GM23338 (cell line): ENCODE data around the gene ADORA1. TPM values are rescaled to one million over a fixed set of nuclear protein-coding genes. Genes with fewer than 3 reads are reported as not detected.

ENCODE experiments used
- ATAC-seq: fragments of 200-7000 bp; cut with Tn5 transposase; 3 replicates; pipeline ENCODE4 v1.9.1; 2020
- DNase-seq: peaks from one replicate; pipeline ENCODE4 v3.0.0-alpha.2; 2015; ENCODE audit warnings: low spot score
- H2AFZ ChIP-seq: fragments of 200-600 bp; sonication (generic); 2 replicates; pipeline ENCODE4 v1.8.0; 2016; ENCODE audit warnings: antibody characterized with exemption, mild to moderate bottlenecking, moderate library complexity
- H3F3A ChIP-seq: fragments of 200-600 bp; sonication (generic); replicated peaks from 2 replicates; pipeline ENCODE4 v1.8.0; 2017; ENCODE audit warnings: antibody characterized with exemption, mixed run types, low read depth
- H3K27ac ChIP-seq: fragments of 200-600 bp; sonication (generic); 2 replicates; pipeline ENCODE4 v1.6.1; 2016; ENCODE audit warnings: low read depth
- H3K27me3 ChIP-seq: fragments of 200-600 bp; sonication (generic); 2 replicates; pipeline ENCODE4 v1.8.0; 2016; ENCODE audit warnings: mild to moderate bottlenecking, mixed run types, moderate library complexity; ENCODE audit not compliant: insufficient read depth
- H3K36me3 ChIP-seq: fragments of 200-600 bp; sonication (generic); 2 replicates; pipeline ENCODE4 v1.8.0; 2016; ENCODE audit warnings: mild to moderate bottlenecking; ENCODE audit not compliant: insufficient read depth
- H3K4me1 ChIP-seq: fragments of 200-600 bp; sonication (generic); 2 replicates; pipeline ENCODE4 v1.8.0; 2016; ENCODE audit warnings: mild to moderate bottlenecking, moderate library complexity; ENCODE audit not compliant: insufficient read depth
- H3K4me2 ChIP-seq: fragments of 200-600 bp; sonication (generic); 2 replicates; pipeline ENCODE4 v1.7.1; 2017; ENCODE audit warnings: mixed run types
- H3K4me3 ChIP-seq: fragments of 200-600 bp; sonication (generic); 2 replicates; pipeline ENCODE4 v1.6.1; 2016; ENCODE audit warnings: mixed run types
- H3K79me2 ChIP-seq: fragments of 200-600 bp; sonication (generic); replicated peaks from 2 replicates; pipeline ENCODE4 v1.8.0; 2017; ENCODE audit warnings: mild to moderate bottlenecking; ENCODE audit not compliant: insufficient read depth
- H3K9me2 ChIP-seq: fragments of 200-600 bp; sonication (generic); 2 replicates; pipeline ENCODE4 v1.8.0; 2017; ENCODE audit not compliant: insufficient read depth
- H4K20me1 ChIP-seq: fragments of 200-600 bp; sonication (generic); replicated peaks from 2 replicates; pipeline ENCODE4 v1.8.0; 2017; ENCODE audit warnings: mild to moderate bottlenecking; ENCODE audit not compliant: insufficient read depth
- H3K27ac Mint-ChIP-seq: 2 replicates; pipeline ENCODE4 v1.8.0; 2020; ENCODE audit warnings: inconsistent platforms, mild to moderate bottlenecking, moderate library complexity, mixed read lengths
- H3K27me3 Mint-ChIP-seq: 3 replicates; pipeline ENCODE4 v1.8.0; 2022; ENCODE audit warnings: low read depth, mild to moderate bottlenecking, moderate library complexity, mixed read lengths, inconsistent platforms; ENCODE audit not compliant: insufficient read depth, poor library complexity
- H3K36me3 Mint-ChIP-seq: 3 replicates; pipeline ENCODE4 v1.8.0; 2021; ENCODE audit warnings: low read depth, mild to moderate bottlenecking, inconsistent platforms, moderate library complexity, mixed read lengths
- H3K4me1 Mint-ChIP-seq: 3 replicates; pipeline ENCODE4 v1.8.0; 2020; ENCODE audit warnings: mild to moderate bottlenecking, inconsistent platforms, mixed read lengths
- H3K4me3 Mint-ChIP-seq: 3 replicates; pipeline ENCODE4 v1.8.0; 2021; ENCODE audit warnings: moderate library complexity, mild to moderate bottlenecking, inconsistent platforms, mixed read lengths
- H3K9me3 Mint-ChIP-seq: 3 replicates; pipeline ENCODE4 v1.8.0; 2020; ENCODE audit warnings: moderate library complexity, mild to moderate bottlenecking, inconsistent platforms, mixed read lengths
- EZH2 ChIP-seq: fragments of 200-600 bp; sonication (generic); IDR thresholded peaks from one replicate; pipeline ENCODE4 v1.8.0; 2017; ENCODE audit warnings: antibody characterized with exemption, mild to moderate bottlenecking, low read depth; ENCODE audit not compliant: unreplicated experiment
- EZH2phosphoT487 ChIP-seq: fragments of 200-600 bp; sonication (generic); IDR thresholded peaks from one replicate; pipeline ENCODE4 v1.8.1; 2018; ENCODE audit warnings: antibody characterized with exemption; ENCODE audit not compliant: unreplicated experiment
- STAT1 ChIP-seq: IDR thresholded peaks from one replicate; pipeline ENCODE4 v1.6.1; 2016; ENCODE audit warnings: antibody characterized with exemption; ENCODE audit not compliant: unreplicated experiment
- polyA plus RNA-seq: library from polyadenylated mRNA; unstranded; fragments of >200 nt; fragmentation: Nextera tagmentation; extraction: Ambion mirVana; gene quantifications from 2 replicates; pipeline ENCODE4 v1.2.1, GENCODE V29; 2016
- total RNA-seq: library from RNA; depleted of rRNA; stranded (reverse); fragments of >200 nt; shearing (Covaris generic); gene quantifications from 2 replicates; pipeline ENCODE4 v1.2.3, GENCODE V29; 2014
- TF ChIP-seq, protein P1 (sequence below): fragments of 250-450 bp; sonication (Bioruptor Pico); IDR thresholded peaks from 2 replicates; pipeline ENCODE4 v1.5.0; 2020; ENCODE audit warnings: mild to moderate bottlenecking, moderate library complexity

Gene ADORA1
- total and polyA plus RNA-seq, 2 experiments from 2014 or later, result 0.63 to 1.8 TPM

- TF ChIP-seq, protein P1, sequence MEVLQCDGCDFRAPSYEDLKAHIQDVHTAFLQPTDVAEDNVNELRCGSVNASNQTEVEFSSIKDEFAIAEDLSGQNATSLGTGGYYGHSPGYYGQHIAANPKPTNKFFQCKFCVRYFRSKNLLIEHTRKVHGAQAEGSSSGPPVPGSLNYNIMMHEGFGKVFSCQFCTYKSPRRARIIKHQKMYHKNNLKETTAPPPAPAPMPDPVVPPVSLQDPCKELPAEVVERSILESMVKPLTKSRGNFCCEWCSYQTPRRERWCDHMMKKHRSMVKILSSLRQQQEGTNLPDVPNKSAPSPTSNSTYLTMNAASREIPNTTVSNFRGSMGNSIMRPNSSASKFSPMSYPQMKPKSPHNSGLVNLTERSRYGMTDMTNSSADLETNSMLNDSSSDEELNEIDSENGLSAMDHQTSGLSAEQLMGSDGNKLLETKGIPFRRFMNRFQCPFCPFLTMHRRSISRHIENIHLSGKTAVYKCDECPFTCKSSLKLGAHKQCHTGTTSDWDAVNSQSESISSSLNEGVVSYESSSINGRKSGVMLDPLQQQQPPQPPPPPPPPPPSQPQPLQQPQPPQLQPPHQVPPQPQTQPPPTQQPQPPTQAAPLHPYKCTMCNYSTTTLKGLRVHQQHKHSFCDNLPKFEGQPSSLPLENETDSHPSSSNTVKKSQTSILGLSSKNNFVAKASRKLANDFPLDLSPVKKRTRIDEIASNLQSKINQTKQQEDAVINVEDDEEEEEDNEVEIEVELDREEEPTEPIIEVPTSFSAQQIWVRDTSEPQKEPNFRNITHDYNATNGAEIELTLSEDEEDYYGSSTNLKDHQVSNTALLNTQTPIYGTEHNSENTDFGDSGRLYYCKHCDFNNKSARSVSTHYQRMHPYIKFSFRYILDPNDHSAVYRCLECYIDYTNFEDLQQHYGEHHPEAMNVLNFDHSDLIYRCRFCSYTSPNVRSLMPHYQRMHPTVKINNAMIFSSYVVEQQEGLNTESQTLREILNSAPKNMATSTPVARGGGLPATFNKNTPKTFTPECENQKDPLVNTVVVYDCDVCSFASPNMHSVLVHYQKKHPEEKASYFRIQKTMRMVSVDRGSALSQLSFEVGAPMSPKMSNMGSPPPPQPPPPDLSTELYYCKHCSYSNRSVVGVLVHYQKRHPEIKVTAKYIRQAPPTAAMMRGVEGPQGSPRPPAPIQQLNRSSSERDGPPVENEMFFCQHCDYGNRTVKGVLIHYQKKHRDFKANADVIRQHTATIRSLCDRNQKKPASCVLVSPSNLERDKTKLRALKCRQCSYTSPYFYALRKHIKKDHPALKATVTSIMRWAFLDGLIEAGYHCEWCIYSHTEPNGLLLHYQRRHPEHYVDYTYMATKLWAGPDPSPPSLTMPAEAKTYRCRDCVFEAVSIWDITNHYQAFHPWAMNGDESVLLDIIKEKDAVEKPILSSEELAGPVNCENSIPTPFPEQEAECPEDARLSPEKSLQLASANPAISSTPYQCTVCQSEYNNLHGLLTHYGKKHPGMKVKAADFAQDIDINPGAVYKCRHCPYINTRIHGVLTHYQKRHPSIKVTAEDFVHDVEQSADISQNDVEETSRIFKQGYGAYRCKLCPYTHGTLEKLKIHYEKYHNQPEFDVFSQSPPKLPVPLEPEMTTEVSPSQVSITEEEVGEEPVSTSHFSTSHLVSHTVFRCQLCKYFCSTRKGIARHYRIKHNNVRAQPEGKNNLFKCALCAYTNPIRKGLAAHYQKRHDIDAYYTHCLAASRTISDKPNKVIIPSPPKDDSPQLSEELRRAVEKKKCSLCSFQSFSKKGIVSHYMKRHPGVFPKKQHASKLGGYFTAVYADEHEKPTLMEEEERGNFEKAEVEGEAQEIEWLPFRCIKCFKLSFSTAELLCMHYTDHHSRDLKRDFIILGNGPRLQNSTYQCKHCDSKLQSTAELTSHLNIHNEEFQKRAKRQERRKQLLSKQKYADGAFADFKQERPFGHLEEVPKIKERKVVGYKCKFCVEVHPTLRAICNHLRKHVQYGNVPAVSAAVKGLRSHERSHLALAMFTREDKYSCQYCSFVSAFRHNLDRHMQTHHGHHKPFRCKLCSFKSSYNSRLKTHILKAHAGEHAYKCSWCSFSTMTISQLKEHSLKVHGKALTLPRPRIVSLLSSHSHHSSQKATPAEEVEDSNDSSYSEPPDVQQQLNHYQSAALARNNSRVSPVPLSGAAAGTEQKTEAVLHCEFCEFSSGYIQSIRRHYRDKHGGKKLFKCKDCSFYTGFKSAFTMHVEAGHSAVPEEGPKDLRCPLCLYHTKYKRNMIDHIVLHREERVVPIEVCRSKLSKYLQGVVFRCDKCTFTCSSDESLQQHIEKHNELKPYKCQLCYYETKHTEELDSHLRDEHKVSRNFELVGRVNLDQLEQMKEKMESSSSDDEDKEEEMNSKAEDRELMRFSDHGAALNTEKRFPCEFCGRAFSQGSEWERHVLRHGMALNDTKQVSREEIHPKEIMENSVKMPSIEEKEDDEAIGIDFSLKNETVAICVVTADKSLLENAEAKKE (CRISPR knock-in tag), result no peak
- no peak for TF ChIP-seq EZH2phosphoT487
Measured at GRCh38 chr1:203158960-203159665, 31.6 kb downstream of the ADORA1 start (continued).

GRCh38 chr1:203159844-203160243 lies 32.3 kb downstream of the ADORA1 start:
- Mint-ChIP-seq H3K9me3 (peaks cover 9% of the 10 kb centered on the region; the same call in 1 of the 3 replicates), H3K27me3 (peaks cover 5% of the 10 kb centered on the region), H3K36me3 (peaks cover 5% of the 10 kb centered on the region; the same call in 1 of the 3 replicates), H3K4me3 (no peak overlapping the region), H3K27ac (no peak overlapping the region), H3K4me1 (no peaks in the 10 kb centered on the region)
- Histone ChIP-seq H3K27me3 (no peaks in the 10 kb centered on the region), H2AFZ (no peak overlapping the region), H3K4me2 (no peak overlapping the region), H3K79me2 (no peaks in the 10 kb centered on the region), H3K27ac (no peak overlapping the region), H3K9me2 (no peaks in the 10 kb centered on the region), H3K4me3 (no peak overlapping the region), H3F3A (no peaks in the 10 kb centered on the region), H3K36me3 (no peaks in the 10 kb centered on the region), H4K20me1 (no peaks in the 10 kb centered on the region), H3K4me1 (no peaks in the 10 kb centered on the region)
- ATAC-seq (no peak), DNase-seq (no peak)
- TF ChIP-seq EZH2 (no peak), STAT1 (no peak)
- TF ChIP-seq, protein P1 (CRISPR knock-in tag), result no peak
